ENCODE data around the gene HRH2.

DNA sequence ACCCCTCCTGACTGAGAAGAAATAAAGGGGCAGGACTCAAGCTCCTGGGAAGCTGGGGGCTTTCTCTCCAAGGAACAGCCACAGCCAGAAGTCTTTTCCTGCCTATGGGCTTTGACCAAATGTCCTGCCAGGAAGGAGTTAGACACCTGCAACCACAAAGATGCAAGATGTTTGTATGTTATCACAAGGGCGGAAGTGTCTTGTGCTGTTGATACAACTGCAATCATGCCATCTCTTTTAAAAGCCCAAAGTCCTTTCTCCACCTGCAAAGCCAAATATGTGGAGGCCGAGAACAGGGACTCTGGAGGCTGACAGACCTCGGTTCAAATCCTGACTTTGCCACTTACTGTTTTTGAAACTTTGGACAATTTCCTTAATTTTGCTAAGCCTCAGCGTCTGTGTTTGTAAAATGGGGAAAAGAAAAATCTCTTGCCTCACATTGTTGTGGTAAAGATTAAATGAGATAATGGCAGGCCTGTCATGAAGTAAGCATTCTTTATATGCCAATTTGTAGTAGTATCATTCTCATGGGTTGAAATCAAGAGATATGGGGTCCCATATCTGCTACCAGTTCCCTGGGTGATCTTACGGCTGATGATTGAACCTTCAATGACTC lies 17.0 kb downstream of the HRH2 start:
- TF ChIP-seq POLR2AphosphoS5 (IDR thresholded peaks at IDR 0.05) = no peak
- TF ChIP-seq, protein P1, sequence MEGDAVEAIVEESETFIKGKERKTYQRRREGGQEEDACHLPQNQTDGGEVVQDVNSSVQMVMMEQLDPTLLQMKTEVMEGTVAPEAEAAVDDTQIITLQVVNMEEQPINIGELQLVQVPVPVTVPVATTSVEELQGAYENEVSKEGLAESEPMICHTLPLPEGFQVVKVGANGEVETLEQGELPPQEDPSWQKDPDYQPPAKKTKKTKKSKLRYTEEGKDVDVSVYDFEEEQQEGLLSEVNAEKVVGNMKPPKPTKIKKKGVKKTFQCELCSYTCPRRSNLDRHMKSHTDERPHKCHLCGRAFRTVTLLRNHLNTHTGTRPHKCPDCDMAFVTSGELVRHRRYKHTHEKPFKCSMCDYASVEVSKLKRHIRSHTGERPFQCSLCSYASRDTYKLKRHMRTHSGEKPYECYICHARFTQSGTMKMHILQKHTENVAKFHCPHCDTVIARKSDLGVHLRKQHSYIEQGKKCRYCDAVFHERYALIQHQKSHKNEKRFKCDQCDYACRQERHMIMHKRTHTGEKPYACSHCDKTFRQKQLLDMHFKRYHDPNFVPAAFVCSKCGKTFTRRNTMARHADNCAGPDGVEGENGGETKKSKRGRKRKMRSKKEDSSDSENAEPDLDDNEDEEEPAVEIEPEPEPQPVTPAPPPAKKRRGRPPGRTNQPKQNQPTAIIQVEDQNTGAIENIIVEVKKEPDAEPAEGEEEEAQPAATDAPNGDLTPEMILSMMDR (IDR thresholded peaks at IDR 0.05) = no peak

Measured in stomach (tissue), 4 donors.